Endothelial cell of umbilical vein (primary cell): ENCODE data around the gene APP. TPM values are rescaled to one million over a fixed set of nuclear protein-coding genes. Genes with fewer than 3 reads are reported as not detected.

ENCODE experiments used
- BruUV-seq: library from RNA; stranded (reverse); fragments of 400-500 nt; replicated peaks from 2 replicates; lab custom pipeline; 2021; lab: Mats Ljungman, UMichigan
- CTCF ChIA-PET: fragments of 300-600, 350-600 bp; sonication (Branson Sonifier 250); formaldehyde crosslinking; loops from one replicate; lab custom pipeline; 2021; ENCODE audit warnings: antibody characterized with exemption, inconsistent platforms; lab: Charles Lee
- POLR2A ChIA-PET: fragments of 300-600, 350-600 bp; sonication (Branson Sonifier 250); formaldehyde crosslinking; loops from one replicate; lab custom pipeline; 2021; ENCODE audit warnings: antibody characterized with exemption, inconsistent platforms; lab: Charles Lee
- DNase-seq: peaks from one replicate; pipeline ENCODE4 v3.0.0-alpha.2; 2011; ENCODE audit warnings: low read depth, low spot score
- FAIRE-seq: peaks from 2 replicates; lab custom pipeline; 2011; peaks lifted over from hg19 to GRCh38; lab: Jason Lieb, UNC
- H2AFZ ChIP-seq: 2 replicates; pipeline ENCODE4 v1.6.0; 2012; ENCODE audit warnings: low read depth, low read length, control low read depth, inconsistent platforms
- H3K27ac ChIP-seq: 2 replicates; pipeline ENCODE4 v1.5.1; 2011; ENCODE audit warnings: low read depth, mild to moderate bottlenecking, control low read depth, low read length, moderate library complexity; ENCODE audit not compliant: insufficient read depth
- H3K27me3 ChIP-seq, 2 experiments: 2 replicates each; pipeline versions ENCODE4 v1.6.0 to v1.6.1; 2011; ENCODE audit warnings: low read length in 2 of 2, mixed read lengths in 1 of 2; ENCODE audit not compliant: control insufficient read depth in 2 of 2, insufficient read depth in 2 of 2
- H3K36me3 ChIP-seq, 2 experiments: 2 replicates in 1 of 2; 3 replicates in 1 of 2; pipeline ENCODE4 v1.5.1; 2011; ENCODE audit warnings: low read length in 2 of 2, mild to moderate bottlenecking in 1 of 2, moderate library complexity in 1 of 2; ENCODE audit not compliant: control insufficient read depth in 2 of 2, insufficient read depth in 2 of 2; ENCODE audit errors: extremely low read depth in 1 of 2
- H3K4me1 ChIP-seq: 3 replicates; pipeline ENCODE4 v1.5.1; 2011; ENCODE audit warnings: mild to moderate bottlenecking, low read length; ENCODE audit not compliant: control insufficient read depth, insufficient read depth; ENCODE audit errors: extremely low read depth
- H3K4me2 ChIP-seq: 2 replicates; pipeline ENCODE4 v1.6.1; 2011; ENCODE audit warnings: low read length, control low read depth, mixed read lengths; ENCODE audit not compliant: insufficient read depth
- H3K4me3 ChIP-seq, 3 experiments: fragments of 200-600 bp in 1 of 3; sonication (generic), shearing (Covaris generic) in 1 of 3; replicated peaks in 1 of 3; 2 replicates each; pipeline ENCODE4 v1.5.1; 2011 to 2016; ENCODE audit warnings: control low read depth in 3 of 3, low read length in 3 of 3, mild to moderate bottlenecking in 2 of 3, inconsistent platforms in 1 of 3, low read depth in 1 of 3, moderate library complexity in 1 of 3; ENCODE audit not compliant: insufficient read depth in 1 of 3
- H3K79me2 ChIP-seq: 2 replicates; pipeline ENCODE4 v1.6.0; 2012; ENCODE audit warnings: low read length, inconsistent platforms; ENCODE audit not compliant: control insufficient read depth, insufficient read depth
- H3K9ac ChIP-seq: replicated peaks from 2 replicates; pipeline ENCODE3; 2011; ENCODE audit warnings: low read length, control low read depth; ENCODE audit not compliant: insufficient read depth; ENCODE audit errors: extremely low read depth
- H3K9me1 ChIP-seq: replicated peaks from 3 replicates; pipeline ENCODE4 v1.6.0; 2011; ENCODE audit warnings: mild to moderate bottlenecking, low read length; ENCODE audit not compliant: control insufficient read depth, insufficient read depth; ENCODE audit errors: extremely low read depth
- H3K9me3 ChIP-seq: replicated peaks from 2 replicates; pipeline ENCODE4 v1.5.1; 2012; ENCODE audit warnings: low read length, inconsistent platforms; ENCODE audit not compliant: control insufficient read depth, insufficient read depth
- H4K20me1 ChIP-seq: replicated peaks from 2 replicates; pipeline ENCODE3; 2011; ENCODE audit warnings: mild to moderate bottlenecking, low read length; ENCODE audit not compliant: control insufficient read depth, insufficient read depth; ENCODE audit errors: extremely low read depth
- FOS ChIP-seq: IDR thresholded peaks from 2 replicates; pipeline ENCODE4 v1.6.1; 2011; ENCODE audit warnings: mild to moderate bottlenecking, low read length, moderate library complexity, borderline replicate concordance; ENCODE audit not compliant: insufficient read depth
- GATA2 ChIP-seq: IDR thresholded peaks from 2 replicates; pipeline ENCODE4 v1.7.0; 2011; ENCODE audit warnings: low read depth, mild to moderate bottlenecking, moderate library complexity, mixed read lengths, low read length; ENCODE audit not compliant: insufficient read length, insufficient read depth
- MYC ChIP-seq: IDR thresholded peaks from one replicate; pipeline ENCODE4 v1.6.1; 2011; ENCODE audit warnings: mild to moderate bottlenecking, low read depth, low read length
- POLR2AphosphoS5 ChIP-seq: IDR thresholded peaks from 2 replicates; pipeline ENCODE4 v1.6.1; 2012; ENCODE audit warnings: low read depth, mild to moderate bottlenecking, control low read depth, low read length, moderate library complexity; ENCODE audit not compliant: insufficient read depth
- dilution Hi-C: fragments of 300-500 bp; cut with MboI; formaldehyde crosslinking; loops from one replicate; pipeline ENCODE4 v1.15.0; 2019; ENCODE audit warnings: low sequenced_read_pairs; ENCODE audit not compliant: extremely low pct_ligation_motif_present
- intact Hi-C: fragments of 100-400 bp; cut with micrococcal nuclease; formaldehyde crosslinking; loops from one replicate; pipeline ENCODE4 v1.10.0; 2022
- polyA plus RNA-seq, 4 experiments: library from polyadenylated mRNA; depleted of rRNA in 3 of 4; stranded (reverse) in 3 of 4; unstranded in 1 of 4; fragments of >200 nt; gene quantifications; 2 replicates each; pipeline versions ENCODE4 v1.2.1 to v1.2.3, GENCODE V29; 2011 to 2012; ENCODE audit warnings: missing spikeins in 1 of 4
- total RNA-seq: library from RNA; stranded (reverse); gene quantifications from 2 replicates; pipeline ENCODE4 v1.2.3, GENCODE V29; 2021
- TF ChIP-seq, protein P1 (sequence below): IDR thresholded peaks from 2 replicates; pipeline ENCODE4 v1.6.1; 2011; ENCODE audit not compliant: insufficient read depth, insufficient read length
- TF ChIP-seq, protein P2 (sequence below), 2 donors: IDR thresholded peaks; 1 replicate in 1 of 2; 2 replicates in 1 of 2; pipeline ENCODE4 v1.5.1; 2011; ENCODE audit warnings: low read length in 2 of 2, mild to moderate bottlenecking in 2 of 2, moderate library complexity in 2 of 2, control low read depth in 1 of 2, inconsistent platforms in 1 of 2, low read depth in 1 of 2; ENCODE audit not compliant: insufficient read depth in 1 of 2; ENCODE audit errors: extremely low read depth in 1 of 2

Gene APP
- total and polyA plus RNA-seq, 2 donors (not counting 3 experiments of a cell fraction or from before 2014, with no cell fraction given) = 914 to 928 TPM

DNA sequence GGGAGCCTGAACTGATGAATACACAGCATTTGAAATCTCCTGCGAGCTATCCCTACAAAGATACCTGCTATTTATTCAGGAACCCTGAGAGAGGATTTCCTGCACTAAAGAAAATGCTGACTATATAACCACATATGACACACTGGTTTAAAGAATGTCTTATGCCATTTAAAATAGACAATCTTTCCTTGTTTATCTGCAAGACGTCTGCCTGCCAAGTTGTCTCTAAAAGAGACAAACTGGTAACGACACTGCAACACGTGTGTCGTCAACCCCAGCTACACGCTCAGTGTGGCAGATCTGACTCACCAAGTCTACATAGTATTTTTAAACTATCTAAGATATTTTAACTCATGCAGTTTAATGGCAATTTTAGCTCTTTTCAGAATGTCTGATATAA, 42.7 kb downstream of the APP start:
- Histone ChIP-seq H3K27ac (no peak overlapping the region), H3K4me2 (peak overlapping the region; percentile 35), H3K9me3 (no peaks in the 10 kb centered on the region), H3K79me2 (peaks cover 96% of the 10 kb centered on the region), H3K4me3 (no peak overlapping the region), H4K20me1 (peaks cover 15% of the 10 kb centered on the region), H2AFZ (no peak overlapping the region), H3K4me1 (peaks cover 58% of the 10 kb centered on the region), H3K27me3 (no peaks in the 10 kb centered on the region), H3K9ac (no peak overlapping the region), H3K36me3 (no peaks in the 10 kb centered on the region), H3K9me1 (no peaks in the 10 kb centered on the region)
- ChIA-PET CTCF (interaction anchor here (0.8 to 2.7 kb wide), 5 partner anchors 11 to 232 kb away, joined by 3 to 11 read pairs (median 6); no protein-coding TSS in a partner anchor), POLR2A (no interaction called here)
- TF ChIP-seq POLR2AphosphoS5 (no peak), MYC (no peak), GATA2 (no peak), FOS (peak; percentile 25)
- TF ChIP-seq, protein P1, sequence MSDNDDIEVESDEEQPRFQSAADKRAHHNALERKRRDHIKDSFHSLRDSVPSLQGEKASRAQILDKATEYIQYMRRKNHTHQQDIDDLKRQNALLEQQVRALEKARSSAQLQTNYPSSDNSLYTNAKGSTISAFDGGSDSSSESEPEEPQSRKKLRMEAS = peak; percentile 18
- TF ChIP-seq, protein P2, sequence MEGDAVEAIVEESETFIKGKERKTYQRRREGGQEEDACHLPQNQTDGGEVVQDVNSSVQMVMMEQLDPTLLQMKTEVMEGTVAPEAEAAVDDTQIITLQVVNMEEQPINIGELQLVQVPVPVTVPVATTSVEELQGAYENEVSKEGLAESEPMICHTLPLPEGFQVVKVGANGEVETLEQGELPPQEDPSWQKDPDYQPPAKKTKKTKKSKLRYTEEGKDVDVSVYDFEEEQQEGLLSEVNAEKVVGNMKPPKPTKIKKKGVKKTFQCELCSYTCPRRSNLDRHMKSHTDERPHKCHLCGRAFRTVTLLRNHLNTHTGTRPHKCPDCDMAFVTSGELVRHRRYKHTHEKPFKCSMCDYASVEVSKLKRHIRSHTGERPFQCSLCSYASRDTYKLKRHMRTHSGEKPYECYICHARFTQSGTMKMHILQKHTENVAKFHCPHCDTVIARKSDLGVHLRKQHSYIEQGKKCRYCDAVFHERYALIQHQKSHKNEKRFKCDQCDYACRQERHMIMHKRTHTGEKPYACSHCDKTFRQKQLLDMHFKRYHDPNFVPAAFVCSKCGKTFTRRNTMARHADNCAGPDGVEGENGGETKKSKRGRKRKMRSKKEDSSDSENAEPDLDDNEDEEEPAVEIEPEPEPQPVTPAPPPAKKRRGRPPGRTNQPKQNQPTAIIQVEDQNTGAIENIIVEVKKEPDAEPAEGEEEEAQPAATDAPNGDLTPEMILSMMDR (IDR thresholded peaks at IDR 0.05; ENCODE audit: extremely low read depth in 1 of 2, insufficient read depth in 1 of 2, low read depth in 1 of 2, low read length in 2 of 2) = no peak
- no TSS peak for BruUV-seq
- intact Hi-C loops = no loop called here
- FAIRE-seq (no peak), DNase-seq (peak; percentile 66)
- dilution Hi-C loops = no loop called here
